ENCODE results near the gene NUP133.

The NUP133 gene

GRCh38 chr1:229410370-229410691 is 97.8 kb downstream of the NUP133 start:
- Histone ChIP-seq H4K20me1 (ENCODE audit: control insufficient read depth, insufficient read depth, low read depth, low read length) (no peaks in the 10 kb centered on the region), H3K27me3 (ENCODE audit: control insufficient read depth, low read length) (peaks cover 23% of the 10 kb centered on the region), H3K9me3 (ENCODE audit: control insufficient read depth, insufficient read depth, low read length) (no peaks in the 10 kb centered on the region), H3K9me2 (replicated peaks; ENCODE audit: control insufficient read depth, low read length) (no peaks in the 10 kb centered on the region), H3K27ac (ENCODE audit: low read depth, low read length) (no peak overlapping the region), H3K4me1 (ENCODE audit: control insufficient read depth, low read length) (no peaks in the 10 kb centered on the region; the same call in 1 of the 2 replicates), H3K4me3 (ENCODE audit: low read length) (no peak overlapping the region), H3K79me2 (ENCODE audit: control insufficient read depth, low read length) (no peaks in the 10 kb centered on the region), H3F3A (ENCODE audit: control insufficient read depth, insufficient read depth) (no peaks in the 10 kb centered on the region), H3K36me3 (ENCODE audit: control insufficient read depth, low read length) (no peaks in the 10 kb centered on the region), H3K4me2 (ENCODE audit: low read length) (no peak overlapping the region)
- TF ChIP-seq CTCF (IDR thresholded peaks at IDR 0.05; ENCODE audit: low read depth, low read length, poor library complexity, severe bottlenecking) = no peak
- TF ChIP-seq EZH2phosphoT487 (IDR thresholded peaks at IDR 0.05; ENCODE audit: borderline replicate concordance, low read length) = no peak

GRCh38 chr1:229409616-229410369 is 98.3 kb downstream of the NUP133 start:
- peaks cover 23% of the 10 kb centered on the region for H3K27me3 ChIP-seq (ENCODE audit: control insufficient read depth, low read length)
- no peaks in the 10 kb centered on the region for H4K20me1 ChIP-seq (ENCODE audit: control insufficient read depth, insufficient read depth, low read depth, low read length)
- H3K36me3 ChIP-seq (ENCODE audit: control insufficient read depth, low read length) = no peaks in the 10 kb centered on the region
- H3K9me3 ChIP-seq (ENCODE audit: control insufficient read depth, insufficient read depth, low read length) = no peaks in the 10 kb centered on the region
- no peaks in the 10 kb centered on the region for H3K79me2 ChIP-seq (ENCODE audit: control insufficient read depth, low read length)
- no peaks in the 10 kb centered on the region for H3F3A ChIP-seq (ENCODE audit: control insufficient read depth, insufficient read depth)
- TF ChIP-seq CTCF (IDR thresholded peaks at IDR 0.05; ENCODE audit: low read depth, low read length, poor library complexity, severe bottlenecking) (no peak), EZH2phosphoT487 (IDR thresholded peaks at IDR 0.05; ENCODE audit: borderline replicate concordance, low read length) (no peak)
- no peak overlapping the region for H3K4me2 ChIP-seq (ENCODE audit: low read length)
- H3K4me1 ChIP-seq (ENCODE audit: control insufficient read depth, low read length) = no peaks in the 10 kb centered on the region; the same call in 1 of the 2 replicates
- H3K9me2 ChIP-seq (replicated peaks; ENCODE audit: control insufficient read depth, low read length) = no peaks in the 10 kb centered on the region
- no peak overlapping the region for H3K4me3 ChIP-seq (ENCODE audit: low read length)
- no peak overlapping the region for H3K27ac ChIP-seq (ENCODE audit: low read depth, low read length)

- Histone ChIP-seq H3K27me3 (ENCODE audit: control insufficient read depth, low read length) (peaks cover 23% of the 10 kb centered on the region), H3K4me2 (ENCODE audit: low read length) (no peak overlapping the region), H3K36me3 (ENCODE audit: control insufficient read depth, low read length) (no peaks in the 10 kb centered on the region), H3K79me2 (ENCODE audit: control insufficient read depth, low read length) (no peaks in the 10 kb centered on the region), H3K4me3 (ENCODE audit: low read length) (no peak overlapping the region), H4K20me1 (ENCODE audit: control insufficient read depth, insufficient read depth, low read depth, low read length) (no peaks in the 10 kb centered on the region), H3F3A (ENCODE audit: control insufficient read depth, insufficient read depth) (no peaks in the 10 kb centered on the region), H3K9me2 (replicated peaks; ENCODE audit: control insufficient read depth, low read length) (no peaks in the 10 kb centered on the region), H3K27ac (ENCODE audit: low read depth, low read length) (no peak overlapping the region), H3K9me3 (ENCODE audit: control insufficient read depth, insufficient read depth, low read length) (no peaks in the 10 kb centered on the region), H3K4me1 (ENCODE audit: control insufficient read depth, low read length) (no peaks in the 10 kb centered on the region; the same call in 1 of the 2 replicates)
- TF ChIP-seq CTCF (IDR thresholded peaks at IDR 0.05; ENCODE audit: low read depth, low read length, poor library complexity, severe bottlenecking) (no peak), EZH2phosphoT487 (IDR thresholded peaks at IDR 0.05; ENCODE audit: borderline replicate concordance, low read length) (no peak)
These were observed 99.6 kb downstream of the NUP133 start for GRCh38 chr1:229408458-229409037.

All from DOHH2 (cell line).